Neural crest cell (in vitro differentiated cells): Measurements from ENCODE around the gene NR3C2. TPM values are rescaled to one million over a fixed set of nuclear protein-coding genes. Genes with fewer than 3 reads are reported as not detected.
A peak's percentile ranks its signal among the peaks of the same experiment; 100 is the strongest.
"Not testable (repeated sequence)": the region's sequence is repeated elsewhere in the genome, so short reads cannot be mapped to it uniquely, and the experiment has no call there.

Experiments used
- DNase-seq: peaks from one replicate; pipeline ENCODE4 v3.0.0; 2021; ENCODE audit warnings: low read depth, mixed read lengths, low spot score
- H3K27ac Mint-ChIP-seq: one replicate; pipeline ENCODE4 v1.8.0; 2021; ENCODE audit warnings: mild to moderate bottlenecking, mixed read lengths; ENCODE audit not compliant: unreplicated experiment
- H3K27me3 Mint-ChIP-seq: 2 replicates; pipeline ENCODE4 v1.8.0; 2021; ENCODE audit warnings: low read depth, mild to moderate bottlenecking, mixed read lengths
- H3K36me3 Mint-ChIP-seq: 2 replicates; pipeline ENCODE4 v1.8.0; 2021; ENCODE audit warnings: low read depth, mild to moderate bottlenecking, mixed read lengths
- H3K4me1 Mint-ChIP-seq: 2 replicates; pipeline ENCODE4 v1.8.0; 2021; ENCODE audit warnings: mixed read lengths
- H3K4me3 Mint-ChIP-seq: one replicate; pipeline ENCODE4 v1.8.0; 2021; ENCODE audit warnings: mild to moderate bottlenecking, mixed read lengths
- H3K9me3 Mint-ChIP-seq: 2 replicates; pipeline ENCODE4 v1.8.0; 2021; ENCODE audit warnings: mixed read lengths
- CTCF ChIP-seq: fragments of 200-600 bp; sonication (generic); conservative IDR thresholded peaks from 2 replicates; pipeline ENCODE4 v1.5.0; 2021; ENCODE audit warnings: antibody characterized with exemption, mild to moderate bottlenecking
- total RNA-seq: library from RNA; stranded (reverse); gene quantifications from 2 replicates; pipeline ENCODE4 v1.2.1, GENCODE V29; 2021

Gene NR3C2
- total RNA-seq, 1 donor from 2014 or later, result 0.21 TPM

GRCh38 chr4:148196164-148196563 is 246.1 kb downstream of the NR3C2 start:
- H3K27ac Mint-ChIP-seq, result no peak overlapping the region
- TF ChIP-seq CTCF, result no peak
- H3K36me3 Mint-ChIP-seq, result no peaks in the 10 kb centered on the region
- DNase-seq, result no peak
- H3K4me3 Mint-ChIP-seq, result no peak overlapping the region
- no peaks in the 10 kb centered on the region for H3K4me1 Mint-ChIP-seq
- peaks cover 3% of the 10 kb centered on the region for H3K9me3 Mint-ChIP-seq
- no peaks in the 10 kb centered on the region for H3K27me3 Mint-ChIP-seq

DNA sequence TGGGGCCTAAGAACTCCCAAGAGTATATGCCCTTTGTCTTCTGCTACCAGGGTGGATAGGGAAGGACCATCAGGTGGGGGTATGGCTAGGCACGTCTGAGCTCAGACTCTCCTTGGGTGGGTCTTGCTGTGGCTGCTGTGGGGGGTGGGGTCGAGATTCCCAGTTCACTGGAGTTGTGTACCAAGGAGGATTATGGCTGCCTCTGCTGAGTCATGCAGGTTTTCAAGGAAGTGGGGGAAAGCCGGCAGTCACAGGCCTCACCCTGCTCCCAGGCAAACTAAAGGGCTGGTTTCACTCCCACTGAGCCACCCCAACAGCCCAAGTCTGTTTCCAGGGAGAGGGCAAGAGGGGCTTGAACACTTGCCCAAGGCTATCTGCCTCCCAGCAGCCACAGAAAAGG is 249.7 kb downstream of the NR3C2 start:
- H3K36me3 Mint-ChIP-seq, result no peaks in the 10 kb centered on the region
- no peaks in the 10 kb centered on the region for H3K4me1 Mint-ChIP-seq
- no peak overlapping the region for H3K4me3 Mint-ChIP-seq
- DNase-seq, result no peak
- no peak overlapping the region for H3K27ac Mint-ChIP-seq
- no peaks in the 10 kb centered on the region for H3K27me3 Mint-ChIP-seq
- peaks cover 9% of the 10 kb centered on the region for H3K9me3 Mint-ChIP-seq
- no peak for TF ChIP-seq CTCF

DNA sequence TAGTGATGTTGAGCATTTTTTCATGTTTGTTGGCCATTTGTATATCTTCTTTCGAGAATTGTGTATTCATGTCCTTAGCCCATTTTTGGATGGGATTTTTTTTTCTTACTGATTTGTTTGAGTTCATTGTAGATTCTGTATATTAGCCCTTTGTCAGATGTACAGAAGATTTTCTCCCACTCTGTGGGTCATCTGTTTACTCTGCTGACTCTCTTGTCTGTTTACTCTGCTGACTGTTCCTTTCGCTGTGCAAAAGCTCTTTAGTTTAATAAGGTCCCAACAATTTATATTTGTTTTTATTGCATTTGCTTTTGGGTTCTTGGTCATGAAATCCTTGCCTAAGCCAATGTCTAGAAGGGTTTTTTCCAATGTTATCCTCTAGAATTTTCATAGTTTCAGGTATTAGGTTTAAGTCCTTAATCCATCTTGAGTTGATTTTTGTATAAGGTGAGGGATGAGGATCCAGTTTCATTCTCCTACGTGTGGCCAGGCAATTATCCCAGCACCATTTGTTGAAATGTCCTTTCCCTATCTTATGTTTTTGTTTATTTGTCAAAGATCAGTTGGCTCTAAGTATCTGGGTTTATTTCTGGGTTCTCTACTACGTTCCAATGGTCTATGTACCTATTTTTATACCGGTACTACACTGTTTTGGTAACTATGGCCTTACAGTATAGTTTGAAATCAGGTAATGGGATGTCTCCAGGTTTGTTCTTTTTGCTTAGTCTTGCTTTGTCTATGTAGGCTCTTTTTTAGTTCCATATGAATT is 254.6 kb downstream of the NR3C2 start:
- DNase-seq, H3K36me3 Mint-ChIP-seq, H3K4me1 Mint-ChIP-seq, H3K4me3 Mint-ChIP-seq, H3K27ac Mint-ChIP-seq, H3K27me3 Mint-ChIP-seq: not testable (repeated sequence)
- peaks cover 11% of the 10 kb centered on the region for H3K9me3 Mint-ChIP-seq

GRCh38 chr4:148184922-148185321 is 257.3 kb downstream of the NR3C2 start:
- Mint-ChIP-seq H3K27me3 (no peaks in the 10 kb centered on the region), H3K36me3 (no peaks in the 10 kb centered on the region), H3K9me3 (peaks cover 11% of the 10 kb centered on the region), H3K4me1 (no peaks in the 10 kb centered on the region), H3K27ac (no peak overlapping the region), H3K4me3 (no peak overlapping the region)
- no peak for DNase-seq
- TF ChIP-seq CTCF, result no peak

GRCh38 chr4:148182230-148182911 is 259.8 kb downstream of the NR3C2 start:
- no peak for TF ChIP-seq CTCF

DNA sequence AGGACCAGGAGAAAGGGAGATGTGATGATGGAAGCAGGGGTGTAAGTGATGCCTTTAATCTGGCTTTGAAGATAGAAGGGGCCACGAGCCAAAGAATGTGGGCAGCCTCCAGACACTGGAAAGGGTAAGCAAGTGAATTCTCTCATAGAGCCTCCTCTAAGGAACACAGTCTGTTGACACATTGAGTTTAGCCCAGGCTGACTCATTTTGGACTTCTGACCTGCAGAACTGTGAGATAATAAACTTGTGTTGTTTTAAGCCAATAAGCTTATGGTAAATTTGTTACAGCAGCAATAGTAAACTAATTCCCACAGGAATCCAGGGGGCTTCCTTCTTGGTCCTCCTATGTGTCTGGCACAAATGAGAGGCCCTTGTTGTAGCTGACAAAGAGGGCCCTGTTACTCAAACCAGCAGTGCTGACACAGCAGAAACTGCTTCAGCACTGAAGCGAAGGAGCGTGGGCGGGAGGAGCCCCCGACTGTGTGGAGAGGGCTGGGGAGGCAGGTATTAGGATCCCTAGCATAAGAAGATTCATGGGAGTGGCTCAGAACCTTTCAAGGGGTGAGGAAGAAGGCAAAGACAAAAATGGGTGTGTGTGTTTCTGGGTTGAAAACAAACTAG is 268.7 kb downstream of the NR3C2 start:
- H3K4me3 Mint-ChIP-seq, result no peak overlapping the region
- H3K4me1 Mint-ChIP-seq, result no peaks in the 10 kb centered on the region
- TF ChIP-seq CTCF, result no peak
- H3K27ac Mint-ChIP-seq, result peak overlapping the region; percentile 13
- DNase-seq, result no peak
- peaks cover 5% of the 10 kb centered on the region for H3K9me3 Mint-ChIP-seq
- no peaks in the 10 kb centered on the region for H3K27me3 Mint-ChIP-seq
- peaks cover 4% of the 10 kb centered on the region for H3K36me3 Mint-ChIP-seq

More at GRCh38 chr4:148182230-148182911, 259.8 kb downstream of the NR3C2 start:
- Mint-ChIP-seq H3K4me1 (no peaks in the 10 kb centered on the region), H3K27ac (no peak overlapping the region), H3K9me3 (peaks cover under 1% of the 10 kb centered on the region), H3K4me3 (no peak overlapping the region), H3K36me3 (no peaks in the 10 kb centered on the region), H3K27me3 (no peaks in the 10 kb centered on the region)
- DNase-seq, result no peak
